Measurements from ENCODE around the gene PCBP4.

The PCBP4 gene

DNA sequence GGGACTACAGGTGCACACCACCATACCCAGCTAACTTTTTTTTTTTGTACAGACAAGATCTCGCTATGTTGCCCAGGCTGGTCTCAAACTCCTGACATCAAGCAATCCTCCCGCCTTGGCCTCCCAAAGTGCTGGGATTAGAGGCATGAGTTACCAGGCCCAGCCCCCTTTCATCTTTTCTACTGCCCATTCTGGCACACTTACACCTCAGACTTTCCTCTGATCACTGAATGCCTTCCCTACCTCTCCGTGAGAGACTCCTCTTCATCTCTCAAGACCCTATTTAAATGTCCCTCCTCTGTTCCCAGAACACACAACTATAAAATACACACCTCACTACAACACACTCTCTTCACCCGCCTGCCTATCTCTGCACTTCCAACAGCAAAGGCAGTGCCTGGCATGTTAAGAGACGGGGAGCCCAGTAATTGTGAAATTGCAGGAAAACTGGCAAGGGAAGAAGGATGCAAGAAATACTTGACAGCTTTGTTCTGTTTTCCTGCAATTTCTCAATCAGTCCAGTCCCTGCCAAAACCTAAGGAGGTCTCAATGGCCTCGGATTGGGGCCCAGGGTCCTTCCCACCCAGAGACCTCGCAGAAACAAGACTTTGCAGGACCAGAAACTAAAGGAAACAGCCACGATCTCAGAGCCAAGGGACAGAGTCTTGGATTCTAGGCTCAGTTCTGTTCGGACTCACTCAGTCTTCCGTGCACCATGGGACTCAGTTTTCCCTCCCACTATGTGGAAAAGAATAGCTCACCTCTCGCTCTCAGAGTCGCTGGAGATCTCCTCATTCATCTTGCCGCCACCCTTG, 26.4 kb downstream of the PCBP4 start:
- peaks cover 21% of the 10 kb centered on the region for H3K36me3 Mint-ChIP-seq
- CTCF ChIA-PET: interaction anchor here (0.6 to 3.4 kb wide), 11 partner anchors 8 to 471 kb away, joined by 3 to 24 read pairs (median 4); partner anchors contain the start of genes ABHD14A and ABHD14B
- peak overlapping the region; percentile 67 for H3K27ac Mint-ChIP-seq
- no peaks in the 10 kb centered on the region for H3K9me3 Mint-ChIP-seq
- DNase-seq: no peak
- no peaks in the 10 kb centered on the region for H3K27me3 Mint-ChIP-seq
- peaks cover 39% of the 10 kb centered on the region for H3K4me1 Mint-ChIP-seq
- H3K4me3 Mint-ChIP-seq: peak overlapping the region; percentile 87

GRCh38 chr3:51938780-51939425, 28.4 kb downstream of the PCBP4 start:
- peaks cover 30% of the 10 kb centered on the region for H3K36me3 Mint-ChIP-seq
- DNase-seq: no peak
- no peak overlapping the region for H3K4me3 Mint-ChIP-seq
- peaks cover 39% of the 10 kb centered on the region for H3K4me1 Mint-ChIP-seq
- CTCF ChIA-PET: no interaction called here
- no peaks in the 10 kb centered on the region for H3K27me3 Mint-ChIP-seq
- no peak overlapping the region for H3K27ac Mint-ChIP-seq
- no peaks in the 10 kb centered on the region for H3K9me3 Mint-ChIP-seq

- DNase-seq: no peak
- Mint-ChIP-seq H3K9me3 (no peaks in the 10 kb centered on the region), H3K27ac (no peak overlapping the region), H3K4me3 (no peak overlapping the region), H3K36me3 (peaks cover 33% of the 10 kb centered on the region), H3K4me1 (peaks cover 35% of the 10 kb centered on the region), H3K27me3 (no peaks in the 10 kb centered on the region)
- CTCF ChIA-PET: interaction anchor here (1.3 kb wide), 1 partner anchor 211 kb away, joined by 3 read pairs; no protein-coding TSS in a partner anchor
Measured at GRCh38 chr3:51937611-51938450, 29.4 kb downstream of the PCBP4 start.

DNA sequence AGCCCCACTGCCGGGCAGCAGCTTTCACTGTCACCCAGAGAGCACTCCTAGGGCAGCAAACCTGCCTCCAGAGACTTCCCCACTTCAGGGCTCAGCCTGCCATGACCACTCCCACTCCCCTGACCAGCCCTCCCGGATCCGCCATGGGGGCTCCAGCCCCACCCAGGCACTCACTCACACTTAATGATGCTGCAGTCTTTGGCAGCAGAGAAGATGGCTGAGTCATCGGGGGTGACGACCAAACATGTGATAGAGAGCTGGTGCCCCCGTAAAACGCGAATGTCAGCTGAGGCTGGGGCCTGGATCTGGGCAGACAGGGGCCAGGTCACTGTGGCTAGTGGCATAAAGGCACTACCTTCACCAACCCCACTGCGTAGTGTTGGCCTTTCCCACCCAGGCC, 30.2 kb downstream of the PCBP4 start:
- Mint-ChIP-seq H3K9me3 (no peaks in the 10 kb centered on the region), H3K27me3 (no peaks in the 10 kb centered on the region), H3K27ac (no peak overlapping the region), H3K4me3 (no peak overlapping the region), H3K36me3 (peaks cover 35% of the 10 kb centered on the region), H3K4me1 (peaks cover 28% of the 10 kb centered on the region)
- CTCF ChIA-PET: interaction anchor here (1.3 kb wide), 1 partner anchor 212 kb away, joined by 3 read pairs; no protein-coding TSS in a partner anchor
- DNase-seq: no peak

- CTCF ChIA-PET: interaction anchor here (1.3 kb wide), 1 partner anchor 187 kb away, joined by 3 read pairs; no protein-coding TSS in a partner anchor
- peaks cover 23% of the 10 kb centered on the region for H3K4me1 Mint-ChIP-seq
- H3K9me3 Mint-ChIP-seq: no peaks in the 10 kb centered on the region
- H3K27ac Mint-ChIP-seq: peak overlapping the region; percentile 11
- no peak overlapping the region for H3K4me3 Mint-ChIP-seq
- H3K27me3 Mint-ChIP-seq: no peaks in the 10 kb centered on the region
- DNase-seq: no peak
- peaks cover 36% of the 10 kb centered on the region for H3K36me3 Mint-ChIP-seq
Measured at GRCh38 chr3:51935886-51936755, 31.1 kb downstream of the PCBP4 start.

DNA sequence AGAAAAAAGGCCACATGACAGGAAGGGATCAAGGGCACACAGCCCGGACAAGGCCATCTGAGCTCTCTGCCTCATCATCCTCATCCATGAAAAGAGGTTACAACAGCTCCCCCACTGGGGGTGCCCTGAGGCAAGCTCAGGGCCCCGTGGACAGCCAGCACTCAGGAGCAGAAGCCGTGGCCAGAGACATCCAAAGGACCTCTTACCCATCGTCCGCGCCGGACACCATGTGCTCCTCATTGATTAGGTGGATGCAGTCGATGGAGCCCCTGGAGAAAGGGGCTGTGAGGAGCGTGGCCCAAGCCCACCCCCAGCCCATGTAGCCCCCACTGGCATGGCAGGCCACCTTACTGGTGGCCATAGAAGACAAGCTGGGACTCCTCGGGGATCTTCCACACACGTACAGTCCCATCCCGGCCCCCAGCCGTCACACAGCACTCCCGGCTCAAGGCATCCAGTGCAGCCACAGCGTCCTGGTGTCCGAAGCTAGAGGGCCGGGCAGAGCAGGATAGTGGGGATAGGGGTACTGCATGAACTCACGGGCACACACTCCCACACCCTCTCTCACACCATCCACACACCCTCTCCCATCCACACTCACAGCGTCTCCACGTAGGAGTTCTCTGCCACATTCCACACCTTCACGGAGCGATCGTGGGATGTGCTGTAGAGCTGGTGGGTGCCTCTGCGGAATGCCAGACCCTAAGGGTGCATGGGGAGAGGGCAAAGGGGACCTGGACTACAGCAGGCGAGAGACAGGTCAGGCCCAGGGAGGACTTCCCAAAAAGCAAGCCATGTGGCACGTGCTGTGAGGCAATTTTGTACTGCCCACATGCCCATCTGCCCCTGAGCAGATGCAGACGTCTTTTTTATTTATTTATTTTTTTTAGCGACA, 32.0 kb downstream of the PCBP4 start:
- Mint-ChIP-seq H3K36me3 (peaks cover 36% of the 10 kb centered on the region), H3K27ac (no peak overlapping the region), H3K27me3 (no peaks in the 10 kb centered on the region), H3K4me1 (peaks cover 15% of the 10 kb centered on the region), H3K4me3 (no peak overlapping the region), H3K9me3 (no peaks in the 10 kb centered on the region)
- CTCF ChIA-PET: interaction anchor here (1.3 kb wide), 1 partner anchor 188 kb away, joined by 3 read pairs; no protein-coding TSS in a partner anchor
- DNase-seq: no peak

GRCh38 chr3:51934139-51934850, 33.0 kb downstream of the PCBP4 start:
- peaks cover 36% of the 10 kb centered on the region for H3K36me3 Mint-ChIP-seq
- peaks cover 6% of the 10 kb centered on the region for H3K4me1 Mint-ChIP-seq
- CTCF ChIA-PET: interaction anchor here (1.3 to 3.2 kb wide), 2 partner anchors 8 to 189 kb away, joined by 3 to 10 read pairs; partner anchors contain the start of genes PARP3 and RRP9
- no peaks in the 10 kb centered on the region for H3K27me3 Mint-ChIP-seq
- H3K27ac Mint-ChIP-seq: no peak overlapping the region
- no peak overlapping the region for H3K4me3 Mint-ChIP-seq
- H3K9me3 Mint-ChIP-seq: no peaks in the 10 kb centered on the region
- no peak for DNase-seq

DNA sequence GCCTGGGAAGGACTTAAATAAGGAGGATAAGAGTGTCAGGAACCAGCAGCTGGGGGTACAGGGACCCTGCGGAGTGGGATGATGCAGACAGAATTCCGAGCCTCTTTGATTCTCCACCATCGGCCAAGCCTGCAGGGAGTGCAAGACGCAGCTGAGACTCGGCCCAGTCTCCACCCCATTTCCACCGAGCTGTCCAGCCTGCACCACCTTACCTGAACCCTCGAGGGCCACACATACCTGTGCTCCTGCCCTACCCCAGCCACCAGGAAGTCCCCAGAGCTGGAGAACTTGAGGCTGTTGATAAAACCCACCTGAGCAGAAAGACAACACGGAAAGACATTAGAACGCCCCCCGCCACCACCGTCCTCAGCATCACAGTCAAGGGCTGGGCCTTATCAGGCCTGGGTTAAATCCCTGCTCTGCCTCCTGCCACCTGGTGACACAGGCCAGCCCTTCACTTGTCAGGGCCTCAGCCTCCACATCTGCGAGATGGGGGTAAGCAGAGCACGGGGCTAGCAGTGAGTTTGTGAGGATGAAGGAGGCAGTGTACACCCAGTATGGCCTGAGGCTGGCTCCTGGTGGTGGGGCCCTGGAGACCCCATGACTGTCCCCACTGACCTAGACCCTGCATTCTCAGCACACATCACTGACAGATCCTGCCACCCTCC, 33.6 kb downstream of the PCBP4 start:
- no peak overlapping the region for H3K27ac Mint-ChIP-seq
- peaks cover 3% of the 10 kb centered on the region for H3K4me1 Mint-ChIP-seq
- CTCF ChIA-PET: interaction anchor here (3.2 kb wide), 1 partner anchor 9 kb away, joined by 10 read pairs; the partner anchor contains the start of genes PARP3 and RRP9
- H3K4me3 Mint-ChIP-seq: no peak overlapping the region
- no peaks in the 10 kb centered on the region for H3K9me3 Mint-ChIP-seq
- H3K36me3 Mint-ChIP-seq: peaks cover 32% of the 10 kb centered on the region
- no peaks in the 10 kb centered on the region for H3K27me3 Mint-ChIP-seq
- DNase-seq: no peak

- CTCF ChIA-PET: interaction anchor here (3.2 kb wide), 1 partner anchor 9 kb away, joined by 10 read pairs; the partner anchor contains the start of genes PARP3 and RRP9
Measured at GRCh38 chr3:51932471-51933370, 34.5 kb downstream of the PCBP4 start.

GRCh38 chr3:51931756-51932155, 35.5 kb downstream of the PCBP4 start:
- H3K36me3 Mint-ChIP-seq: peaks cover 19% of the 10 kb centered on the region
- H3K27me3 Mint-ChIP-seq: no peaks in the 10 kb centered on the region
- H3K27ac Mint-ChIP-seq: no peak overlapping the region
- no peak for DNase-seq
- no peak overlapping the region for H3K4me3 Mint-ChIP-seq
- no peaks in the 10 kb centered on the region for H3K4me1 Mint-ChIP-seq
- H3K9me3 Mint-ChIP-seq: no peaks in the 10 kb centered on the region
- CTCF ChIA-PET: interaction anchor here (3.2 kb wide), 1 partner anchor 10 kb away, joined by 10 read pairs; the partner anchor contains the start of genes PARP3 and RRP9

More at GRCh38 chr3:51932471-51933370, 34.5 kb downstream of the PCBP4 start:
- Mint-ChIP-seq H3K9me3 (no peaks in the 10 kb centered on the region), H3K27me3 (no peaks in the 10 kb centered on the region), H3K27ac (no peak overlapping the region), H3K4me3 (no peak overlapping the region), H3K36me3 (peaks cover 26% of the 10 kb centered on the region), H3K4me1 (no peaks in the 10 kb centered on the region)
- no peak for DNase-seq

GRCh38 chr3:51930439-51930838, 36.8 kb downstream of the PCBP4 start:
- no peaks in the 10 kb centered on the region for H3K27me3 Mint-ChIP-seq
- H3K27ac Mint-ChIP-seq: no peak overlapping the region
- CTCF ChIA-PET: no interaction called here
- H3K9me3 Mint-ChIP-seq: no peaks in the 10 kb centered on the region
- no peaks in the 10 kb centered on the region for H3K4me1 Mint-ChIP-seq
- H3K4me3 Mint-ChIP-seq: no peak overlapping the region
- peaks cover 14% of the 10 kb centered on the region for H3K36me3 Mint-ChIP-seq
- no peak for DNase-seq
